Activated effector memory CD4-positive, alpha-beta T cell treated with anti-CD3 and anti-CD28 coated beads, Interleukin-2, amount 50 U/mL, for 16 hours (primary cell): ENCODE measurements around the gene PIP5K1C.
"Not testable (repeated sequence)": the region's sequence is repeated elsewhere in the genome, so short reads cannot be mapped to it uniquely, and the experiment has no call there.

Experiments used
- DNase-seq: peaks from one replicate; pipeline ENCODE4 v3.0.0-alpha.2; 2020

The PIP5K1C gene

GRCh38 chr19:3643674-3644313 lies 56.5 kb downstream of the PIP5K1C start:
- DNase-seq: no peak

GRCh38 chr19:3642987-3643673 lies 57.1 kb downstream of the PIP5K1C start:
- peak; percentile 72 for DNase-seq

- no peak for DNase-seq
Observed at GRCh38 chr19:3642296-3642695, 58.0 kb downstream of the PIP5K1C start.

- DNase-seq: no peak
Observed at GRCh38 chr19:3641515-3642269, 58.6 kb downstream of the PIP5K1C start.

- no peak for DNase-seq
Observed at GRCh38 chr19:3639479-3639878, 60.8 kb downstream of the PIP5K1C start.

GRCh38 chr19:3638208-3639193 lies 61.8 kb downstream of the PIP5K1C start:
- DNase-seq: no peak

GRCh38 chr19:3637621-3638020 lies 62.6 kb downstream of the PIP5K1C start:
- no peak for DNase-seq

- DNase-seq: no peak
Observed at GRCh38 chr19:3636962-3637361, 63.3 kb downstream of the PIP5K1C start.

GRCh38 chr19:3636506-3636905 lies 63.8 kb downstream of the PIP5K1C start:
- DNase-seq: no peak

GRCh38 chr19:3634496-3635045 lies 65.7 kb downstream of the PIP5K1C start:
- DNase-seq: no peak

- no peak for DNase-seq
Observed at GRCh38 chr19:3633559-3633988, 66.7 kb downstream of the PIP5K1C start.

- DNase-seq: no peak
Observed at GRCh38 chr19:3632739-3633558, 67.3 kb downstream of the PIP5K1C start.

GRCh38 chr19:3632098-3632497 lies 68.2 kb downstream of the PIP5K1C start:
- no peak for DNase-seq

GRCh38 chr19:3631053-3631861 lies 69.0 kb downstream of the PIP5K1C start:
- DNase-seq: no peak

- not testable (repeated sequence) for DNase-seq
Observed at GRCh38 chr19:3628766-3629165, 71.5 kb downstream of the PIP5K1C start.

GRCh38 chr19:3627351-3627723 lies 72.9 kb downstream of the PIP5K1C start:
- DNase-seq: no peak

- DNase-seq: peak; percentile 100
Observed at GRCh38 chr19:3626473-3627350, 73.6 kb downstream of the PIP5K1C start, which contains the start of gene CACTIN. Gene CACTIN (minus strand): TSS chr19:3626790. CDS start chr19:3626762, 28 bp downstream.

- DNase-seq: no peak
Observed at GRCh38 chr19:3625996-3626472, 74.2 kb downstream of the PIP5K1C start.

GRCh38 chr19:3623716-3624115 lies 76.6 kb downstream of the PIP5K1C start:
- DNase-seq: no peak
